H9 (cell line): ENCODE data around the gene F10. TPM values are rescaled to one million over a fixed set of nuclear protein-coding genes. Genes with fewer than 3 reads are reported as not detected.

ENCODE experiments used
- DNase-seq: peaks from one replicate; pipeline ENCODE4 v3.0.0-alpha.2; 2017
- H2AFZ ChIP-seq: one replicate; pipeline ENCODE4 v1.6.1; 2013; ENCODE audit warnings: mild to moderate bottlenecking, low read length, control low read depth, moderate library complexity
- H2AK5ac ChIP-seq: 2 replicates; pipeline ENCODE4 v1.6.1; 2013; ENCODE audit warnings: low read length, control low read depth, mixed read lengths; ENCODE audit not compliant: insufficient read length
- H2BK120ac ChIP-seq: one replicate; pipeline ENCODE4 v1.6.1; 2013; ENCODE audit warnings: low read depth, mild to moderate bottlenecking, low read length, control low read depth, inconsistent platforms; ENCODE audit not compliant: poor library complexity, severe bottlenecking
- H2BK12ac ChIP-seq: 2 replicates; pipeline ENCODE4 v1.6.1; 2013; ENCODE audit warnings: low read length, control low read depth, mixed read lengths, low read depth; ENCODE audit not compliant: insufficient read length
- H2BK15ac ChIP-seq: 2 replicates; pipeline ENCODE4 v1.6.1; 2013; ENCODE audit warnings: low read depth, low read length, control low read depth
- H2BK20ac ChIP-seq: one replicate; pipeline ENCODE4 v1.6.1; 2013; ENCODE audit warnings: low read depth, mild to moderate bottlenecking, low read length, control low read depth, inconsistent platforms; ENCODE audit not compliant: poor library complexity, severe bottlenecking
- H2BK5ac ChIP-seq: 2 replicates; pipeline ENCODE4 v1.6.1; 2013; ENCODE audit warnings: low read length, control low read depth, mixed read lengths; ENCODE audit not compliant: insufficient read length
- H3K14ac ChIP-seq: 2 replicates; pipeline ENCODE4 v1.6.1; 2013; ENCODE audit warnings: low read length, control low read depth; ENCODE audit not compliant: insufficient read depth
- H3K18ac ChIP-seq: 2 replicates; pipeline ENCODE4 v1.6.1; 2013; ENCODE audit warnings: low read depth, mild to moderate bottlenecking, mixed read lengths, low read length, control low read depth; ENCODE audit not compliant: insufficient read length
- H3K23ac ChIP-seq: 2 replicates; pipeline ENCODE4 v1.6.1; 2013; ENCODE audit warnings: low read length, control low read depth, mixed read lengths, low read depth; ENCODE audit not compliant: insufficient read length
- H3K23me2 ChIP-seq: 2 replicates; pipeline ENCODE4 v1.6.1; 2013; ENCODE audit warnings: low read depth, mild to moderate bottlenecking, mixed read lengths, low read length, control low read depth; ENCODE audit not compliant: insufficient read length, poor library complexity, severe bottlenecking
- H3K27ac ChIP-seq: 2 replicates; pipeline ENCODE4 v1.5.1; 2013; ENCODE audit warnings: low read length, control low read depth, mixed read lengths, low read depth; ENCODE audit not compliant: insufficient read length
- H3K27me3 ChIP-seq: 2 replicates; pipeline ENCODE4 v1.6.1; 2013; ENCODE audit warnings: low read length, control low read depth, inconsistent platforms; ENCODE audit not compliant: insufficient read depth
- H3K4ac ChIP-seq: 2 replicates; pipeline ENCODE4 v1.6.1; 2013; ENCODE audit warnings: low read depth, mild to moderate bottlenecking, control low read depth, inconsistent platforms, low read length, moderate library complexity
- H3K4me1 ChIP-seq: 2 replicates; pipeline ENCODE4 v1.6.1; 2013; ENCODE audit warnings: low read length, control low read depth, inconsistent platforms; ENCODE audit not compliant: insufficient read depth
- H3K4me2 ChIP-seq: 2 replicates; pipeline ENCODE4 v1.6.1; 2013; ENCODE audit warnings: low read length, control low read depth, mixed read lengths; ENCODE audit not compliant: insufficient read length, insufficient read depth
- H3K56ac ChIP-seq: 2 replicates; pipeline ENCODE4 v1.6.1; 2013; ENCODE audit warnings: low read depth, mild to moderate bottlenecking, mixed read lengths, low read length, control low read depth; ENCODE audit not compliant: insufficient read length
- H3K79me1 ChIP-seq: 2 replicates; pipeline ENCODE4 v1.6.1; 2013; ENCODE audit warnings: low read depth, mild to moderate bottlenecking, moderate library complexity, low read length, control low read depth, inconsistent platforms; ENCODE audit not compliant: insufficient read depth, poor library complexity, severe bottlenecking
- H3K79me2 ChIP-seq: 2 replicates; pipeline ENCODE4 v1.6.1; 2013; ENCODE audit warnings: low read length, control low read depth, inconsistent platforms; ENCODE audit not compliant: insufficient read depth
- H3K9ac ChIP-seq: 2 replicates; pipeline ENCODE4 v1.6.1; 2013; ENCODE audit warnings: low read length, control low read depth, mixed read lengths; ENCODE audit not compliant: insufficient read length; ENCODE audit errors: extremely low read depth
- H3K9me3 ChIP-seq: one replicate; pipeline ENCODE4 v1.6.1; 2013; ENCODE audit warnings: low read depth, low read length, inconsistent platforms; ENCODE audit not compliant: control insufficient read depth
- H3T11ph ChIP-seq: one replicate; pipeline ENCODE4 v1.6.1; 2013; ENCODE audit warnings: mild to moderate bottlenecking, low read length, control low read depth, inconsistent platforms
- H4K20me1 ChIP-seq: one replicate; pipeline ENCODE4 v1.6.1; 2013; ENCODE audit not compliant: control insufficient read depth, insufficient read length, insufficient read depth
- H4K5ac ChIP-seq: 2 replicates; pipeline ENCODE4 v1.6.1; 2013; ENCODE audit warnings: low read depth, mild to moderate bottlenecking, mixed read lengths, low read length, control low read depth; ENCODE audit not compliant: insufficient read length
- H4K8ac ChIP-seq: replicated peaks from 2 replicates; pipeline ENCODE4 v1.6.1; 2013; ENCODE audit warnings: low read length, control low read depth, mixed read lengths, low read depth; ENCODE audit not compliant: insufficient read length
- H4K91ac ChIP-seq: 2 replicates; pipeline ENCODE4 v1.6.1; 2013; ENCODE audit warnings: low read depth, mild to moderate bottlenecking, moderate library complexity, mixed read lengths, low read length, control low read depth; ENCODE audit not compliant: insufficient read length
- H3K27ac Mint-ChIP-seq, 3 experiments: 2 replicates in 2 of 3; 3 replicates in 1 of 3; pipeline ENCODE4 v1.8.0; 2020 to 2021; ENCODE audit warnings: mixed read lengths in 3 of 3, mild to moderate bottlenecking in 1 of 3, moderate library complexity in 1 of 3
- H3K27me3 Mint-ChIP-seq: 2 replicates; pipeline ENCODE4 v1.8.0; 2021; ENCODE audit warnings: low read depth, mild to moderate bottlenecking, moderate library complexity, mixed read lengths
- H3K36me3 Mint-ChIP-seq, 3 experiments: 2 replicates in 2 of 3; 3 replicates in 1 of 3; pipeline ENCODE4 v1.8.0; 2020 to 2021; ENCODE audit warnings: low read depth in 3 of 3, mixed read lengths in 3 of 3; ENCODE audit not compliant: insufficient read depth in 1 of 3
- H3K4me1 Mint-ChIP-seq, 2 experiments: 2 replicates each; pipeline ENCODE4 v1.8.0; 2020; ENCODE audit warnings: mixed read lengths in 2 of 2
- H3K4me3 Mint-ChIP-seq, 2 experiments: 2 replicates in 1 of 2; 3 replicates in 1 of 2; pipeline ENCODE4 v1.8.0; 2020 to 2021; ENCODE audit warnings: mild to moderate bottlenecking in 2 of 2, mixed read lengths in 2 of 2, moderate library complexity in 1 of 2
- H3K9me3 Mint-ChIP-seq, 2 experiments: 2 replicates in 1 of 2; 3 replicates in 1 of 2; pipeline ENCODE4 v1.8.0; 2020; ENCODE audit warnings: mild to moderate bottlenecking in 2 of 2, mixed read lengths in 2 of 2, moderate library complexity in 1 of 2
- CTCF ChIP-seq: fragments of 200-600 bp; sonication (generic); conservative IDR thresholded peaks from 3 replicates; pipeline ENCODE4 v1.8.0; 2021; ENCODE audit warnings: antibody characterized with exemption, mild to moderate bottlenecking
- WGBS: extraction: QIAGEN DNeasy Blood & Tissue Kit; methylation state at CpG from one replicate; pipeline ENCODE4 v1.1.7; 2013; ENCODE audit warnings: missing lambda C conversion rate, low lambda C conversion rate, mixed read lengths; ENCODE audit not compliant: insufficient read length; ENCODE audit errors: extremely low coverage; 5-methylcytosine and 5-hydroxymethylcytosine counted together
- total RNA-seq: library from RNA; stranded (reverse); gene quantifications from 2 replicates; pipeline ENCODE4 v1.2.1, GENCODE V29; 2021

Gene F10
- total RNA-seq, 1 experiment from 2014 or later, result 1.7 TPM

GRCh38 chr13:113121928-113122471, 599 bp upstream of the F10 start:
- TF ChIP-seq CTCF, result no peak
- H3K9ac ChIP-seq, result no peak overlapping the region
- no peak overlapping the region for H3K4ac ChIP-seq
- no peaks in the 10 kb centered on the region for H3K23me2 ChIP-seq
- H3K9me3 ChIP-seq, result no peaks in the 10 kb centered on the region
- no peak overlapping the region for H4K8ac ChIP-seq
- H3K36me3 Mint-ChIP-seq, result no peaks in the 10 kb centered on the region
- DNase-seq, result peak; percentile 27
- H3K79me2 ChIP-seq, result no peaks in the 10 kb centered on the region
- H3K9me3 Mint-ChIP-seq, result no peaks in the 10 kb centered on the region
- no CpG with 5 or more reads among the region's 16 CpGs for WGBS
- H3K23ac ChIP-seq, result no peak overlapping the region
- H2BK20ac ChIP-seq, result no peak overlapping the region
- H3K4me1 ChIP-seq, result no peaks in the 10 kb centered on the region; the same call in 1 of the 2 replicates
- no peak overlapping the region for H3T11ph ChIP-seq
- H3K27ac Mint-ChIP-seq, result no peak overlapping the region
- no peak overlapping the region; the same call in 1 of the 2 replicates for H3K14ac ChIP-seq
- peaks cover 24% of the 10 kb centered on the region for H3K27me3 Mint-ChIP-seq
- no peak overlapping the region for H2BK15ac ChIP-seq
- H3K4me1 Mint-ChIP-seq, result peaks cover 10 to 15% of the 10 kb centered on the region in 2 experiments
- H3K4me2 ChIP-seq, result no peak overlapping the region
- no peak overlapping the region for H2AFZ ChIP-seq
- H2AK5ac ChIP-seq, result no peak overlapping the region
- H3K79me1 ChIP-seq, result no peaks in the 10 kb centered on the region
- no peak overlapping the region for H2BK12ac ChIP-seq
- H2BK5ac ChIP-seq, result no peak overlapping the region
- H4K91ac ChIP-seq, result no peak overlapping the region
- H2BK120ac ChIP-seq, result no peak overlapping the region
- no peak overlapping the region for H4K5ac ChIP-seq
- H3K18ac ChIP-seq, result no peak overlapping the region
- H3K4me3 Mint-ChIP-seq, result no peak overlapping the region
- H4K20me1 ChIP-seq, result no peaks in the 10 kb centered on the region
- H3K56ac ChIP-seq, result no peak overlapping the region
- no peak overlapping the region for H3K27ac ChIP-seq
- no peaks in the 10 kb centered on the region for H3K27me3 ChIP-seq
